Measurements from ENCODE around the gene FBXO46. TPM values are rescaled to one million over a fixed set of nuclear protein-coding genes. Genes with fewer than 3 reads are reported as not detected.

Gene FBXO46
- total and polyA plus RNA-seq, 2 of the 13 experiments (the other 11 are each of a cell fraction or from before 2014, with no cell fraction given): 6.2 to 6.4 TPM

DNA sequence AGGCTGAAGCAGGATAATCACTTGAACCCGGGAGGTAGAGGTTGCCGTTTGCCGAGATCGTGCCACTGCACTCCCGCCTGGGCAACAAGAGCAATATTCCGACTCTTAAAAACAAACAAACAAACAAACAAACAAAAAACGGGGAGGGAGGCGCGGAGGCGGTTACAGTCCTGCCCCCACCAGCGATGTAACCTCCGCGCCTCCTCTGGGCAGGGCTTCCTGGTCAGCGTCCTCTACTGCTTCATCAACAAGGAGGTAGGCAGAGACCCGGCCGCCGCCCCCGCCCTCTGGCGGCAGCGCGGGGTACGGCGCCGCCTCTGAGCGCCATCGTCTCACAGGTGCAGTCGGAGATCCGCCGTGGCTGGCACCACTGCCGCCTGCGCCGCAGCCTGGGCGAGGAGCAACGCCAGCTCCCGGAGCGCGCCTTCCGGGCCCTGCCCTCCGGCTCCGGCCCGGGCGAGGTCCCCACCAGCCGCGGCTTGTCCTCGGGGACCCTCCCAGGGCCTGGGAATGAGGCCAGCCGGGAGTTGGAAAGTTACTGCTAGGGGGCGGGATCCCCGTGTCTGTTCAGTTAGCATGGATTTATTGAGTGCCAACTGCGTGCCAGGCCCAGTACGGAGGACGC, 49.2 kb downstream of the FBXO46 start (continued):
- TF ChIP-seq CEBPG (CRISPR knock-in tag; IDR thresholded peaks at IDR 0.05) (no peak), AHR (CRISPR knock-in tag; IDR thresholded peaks at IDR 0.05) (no peak), CHD2 (IDR thresholded peaks at IDR 0.05; ENCODE audit: low read depth, low read length) (0 out of 2 replicates have a peak, but pooled peaks have one; percentile 20), ZNF773 (CRISPR knock-in tag; IDR thresholded peaks at IDR 0.05; ENCODE audit: borderline replicate concordance) (no peak), HNRNPUL1 (IDR thresholded peaks at IDR 0.05; ENCODE audit: low read depth, low read length) (no peak), ETV5 (CRISPR knock-in tag; IDR thresholded peaks at IDR 0.05; ENCODE audit: borderline replicate concordance) (peak; percentile 55), ZSCAN25 (CRISPR knock-in tag; IDR thresholded peaks at IDR 0.05) (no peak), ZNF768 (CRISPR knock-in tag; IDR thresholded peaks at IDR 0.05) (peak; percentile 49; the same call in 1 of the 2 replicates), MAF1 (CRISPR knock-in tag; IDR thresholded peaks at IDR 0.05; ENCODE audit: borderline replicate concordance) (no peak), ZBTB21 (CRISPR knock-in tag; IDR thresholded peaks at IDR 0.05) (no peak), POLR2AphosphoS2 (IDR thresholded peaks at IDR 0.05; ENCODE audit: low read depth, low read length) (no peak), ZNF839 (CRISPR knock-in tag; IDR thresholded peaks at IDR 0.05; ENCODE audit: borderline replicate concordance) (peak; percentile 49; the same call in 1 of the 2 replicates)
- TF ChIP-seq, protein P1, sequence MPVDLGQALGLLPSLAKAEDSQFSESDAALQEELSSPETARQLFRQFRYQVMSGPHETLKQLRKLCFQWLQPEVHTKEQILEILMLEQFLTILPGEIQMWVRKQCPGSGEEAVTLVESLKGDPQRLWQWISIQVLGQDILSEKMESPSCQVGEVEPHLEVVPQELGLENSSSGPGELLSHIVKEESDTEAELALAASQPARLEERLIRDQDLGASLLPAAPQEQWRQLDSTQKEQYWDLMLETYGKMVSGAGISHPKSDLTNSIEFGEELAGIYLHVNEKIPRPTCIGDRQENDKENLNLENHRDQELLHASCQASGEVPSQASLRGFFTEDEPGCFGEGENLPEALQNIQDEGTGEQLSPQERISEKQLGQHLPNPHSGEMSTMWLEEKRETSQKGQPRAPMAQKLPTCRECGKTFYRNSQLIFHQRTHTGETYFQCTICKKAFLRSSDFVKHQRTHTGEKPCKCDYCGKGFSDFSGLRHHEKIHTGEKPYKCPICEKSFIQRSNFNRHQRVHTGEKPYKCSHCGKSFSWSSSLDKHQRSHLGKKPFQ (CRISPR knock-in tag; IDR thresholded peaks at IDR 0.05; ENCODE audit: insufficient replicate concordance): no peak
- TF ChIP-seq, protein P2, sequence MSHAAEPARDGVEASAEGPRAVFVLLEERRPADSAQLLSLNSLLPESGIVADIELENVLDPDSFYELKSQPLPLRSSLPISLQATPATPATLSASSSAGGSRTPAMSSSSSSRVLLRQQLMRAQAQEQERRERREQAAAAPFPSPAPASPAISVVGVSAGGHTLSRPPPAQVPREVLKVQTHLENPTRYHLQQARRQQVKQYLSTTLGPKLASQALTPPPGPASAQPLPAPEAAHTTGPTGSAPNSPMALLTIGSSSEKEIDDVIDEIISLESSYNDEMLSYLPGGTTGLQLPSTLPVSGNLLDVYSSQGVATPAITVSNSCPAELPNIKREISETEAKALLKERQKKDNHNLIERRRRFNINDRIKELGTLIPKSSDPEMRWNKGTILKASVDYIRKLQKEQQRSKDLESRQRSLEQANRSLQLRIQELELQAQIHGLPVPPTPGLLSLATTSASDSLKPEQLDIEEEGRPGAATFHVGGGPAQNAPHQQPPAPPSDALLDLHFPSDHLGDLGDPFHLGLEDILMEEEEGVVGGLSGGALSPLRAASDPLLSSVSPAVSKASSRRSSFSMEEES (CRISPR knock-in tag; IDR thresholded peaks at IDR 0.05): no peak
- TF ChIP-seq, protein P3, sequence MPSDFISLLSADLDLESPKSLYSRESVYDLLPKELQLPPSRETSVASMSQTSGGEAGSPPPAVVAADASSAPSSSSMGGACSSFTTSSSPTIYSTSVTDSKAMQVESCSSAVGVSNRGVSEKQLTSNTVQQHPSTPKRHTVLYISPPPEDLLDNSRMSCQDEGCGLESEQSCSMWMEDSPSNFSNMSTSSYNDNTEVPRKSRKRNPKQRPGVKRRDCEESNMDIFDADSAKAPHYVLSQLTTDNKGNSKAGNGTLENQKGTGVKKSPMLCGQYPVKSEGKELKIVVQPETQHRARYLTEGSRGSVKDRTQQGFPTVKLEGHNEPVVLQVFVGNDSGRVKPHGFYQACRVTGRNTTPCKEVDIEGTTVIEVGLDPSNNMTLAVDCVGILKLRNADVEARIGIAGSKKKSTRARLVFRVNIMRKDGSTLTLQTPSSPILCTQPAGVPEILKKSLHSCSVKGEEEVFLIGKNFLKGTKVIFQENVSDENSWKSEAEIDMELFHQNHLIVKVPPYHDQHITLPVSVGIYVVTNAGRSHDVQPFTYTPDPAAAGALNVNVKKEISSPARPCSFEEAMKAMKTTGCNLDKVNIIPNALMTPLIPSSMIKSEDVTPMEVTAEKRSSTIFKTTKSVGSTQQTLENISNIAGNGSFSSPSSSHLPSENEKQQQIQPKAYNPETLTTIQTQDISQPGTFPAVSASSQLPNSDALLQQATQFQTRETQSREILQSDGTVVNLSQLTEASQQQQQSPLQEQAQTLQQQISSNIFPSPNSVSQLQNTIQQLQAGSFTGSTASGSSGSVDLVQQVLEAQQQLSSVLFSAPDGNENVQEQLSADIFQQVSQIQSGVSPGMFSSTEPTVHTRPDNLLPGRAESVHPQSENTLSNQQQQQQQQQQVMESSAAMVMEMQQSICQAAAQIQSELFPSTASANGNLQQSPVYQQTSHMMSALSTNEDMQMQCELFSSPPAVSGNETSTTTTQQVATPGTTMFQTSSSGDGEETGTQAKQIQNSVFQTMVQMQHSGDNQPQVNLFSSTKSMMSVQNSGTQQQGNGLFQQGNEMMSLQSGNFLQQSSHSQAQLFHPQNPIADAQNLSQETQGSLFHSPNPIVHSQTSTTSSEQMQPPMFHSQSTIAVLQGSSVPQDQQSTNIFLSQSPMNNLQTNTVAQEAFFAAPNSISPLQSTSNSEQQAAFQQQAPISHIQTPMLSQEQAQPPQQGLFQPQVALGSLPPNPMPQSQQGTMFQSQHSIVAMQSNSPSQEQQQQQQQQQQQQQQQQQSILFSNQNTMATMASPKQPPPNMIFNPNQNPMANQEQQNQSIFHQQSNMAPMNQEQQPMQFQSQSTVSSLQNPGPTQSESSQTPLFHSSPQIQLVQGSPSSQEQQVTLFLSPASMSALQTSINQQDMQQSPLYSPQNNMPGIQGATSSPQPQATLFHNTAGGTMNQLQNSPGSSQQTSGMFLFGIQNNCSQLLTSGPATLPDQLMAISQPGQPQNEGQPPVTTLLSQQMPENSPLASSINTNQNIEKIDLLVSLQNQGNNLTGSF (CRISPR knock-in tag; IDR thresholded peaks at IDR 0.05): no peak
- TF ChIP-seq, protein P4, sequence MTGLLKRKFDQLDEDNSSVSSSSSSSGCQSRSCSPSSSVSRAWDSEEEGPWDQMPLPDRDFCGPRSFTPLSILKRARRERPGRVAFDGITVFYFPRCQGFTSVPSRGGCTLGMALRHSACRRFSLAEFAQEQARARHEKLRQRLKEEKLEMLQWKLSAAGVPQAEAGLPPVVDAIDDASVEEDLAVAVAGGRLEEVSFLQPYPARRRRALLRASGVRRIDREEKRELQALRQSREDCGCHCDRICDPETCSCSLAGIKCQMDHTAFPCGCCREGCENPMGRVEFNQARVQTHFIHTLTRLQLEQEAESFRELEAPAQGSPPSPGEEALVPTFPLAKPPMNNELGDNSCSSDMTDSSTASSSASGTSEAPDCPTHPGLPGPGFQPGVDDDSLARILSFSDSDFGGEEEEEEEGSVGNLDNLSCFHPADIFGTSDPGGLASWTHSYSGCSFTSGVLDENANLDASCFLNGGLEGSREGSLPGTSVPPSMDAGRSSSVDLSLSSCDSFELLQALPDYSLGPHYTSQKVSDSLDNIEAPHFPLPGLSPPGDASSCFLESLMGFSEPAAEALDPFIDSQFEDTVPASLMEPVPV (CRISPR knock-in tag; IDR thresholded peaks at IDR 0.05): peak; percentile 81; the same call in 1 of the 2 replicates
- TF ChIP-seq, protein P5, sequence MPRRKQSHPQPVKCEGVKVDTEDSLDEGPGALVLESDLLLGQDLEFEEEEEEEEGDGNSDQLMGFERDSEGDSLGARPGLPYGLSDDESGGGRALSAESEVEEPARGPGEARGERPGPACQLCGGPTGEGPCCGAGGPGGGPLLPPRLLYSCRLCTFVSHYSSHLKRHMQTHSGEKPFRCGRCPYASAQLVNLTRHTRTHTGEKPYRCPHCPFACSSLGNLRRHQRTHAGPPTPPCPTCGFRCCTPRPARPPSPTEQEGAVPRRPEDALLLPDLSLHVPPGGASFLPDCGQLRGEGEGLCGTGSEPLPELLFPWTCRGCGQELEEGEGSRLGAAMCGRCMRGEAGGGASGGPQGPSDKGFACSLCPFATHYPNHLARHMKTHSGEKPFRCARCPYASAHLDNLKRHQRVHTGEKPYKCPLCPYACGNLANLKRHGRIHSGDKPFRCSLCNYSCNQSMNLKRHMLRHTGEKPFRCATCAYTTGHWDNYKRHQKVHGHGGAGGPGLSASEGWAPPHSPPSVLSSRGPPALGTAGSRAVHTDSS (CRISPR knock-in tag; conservative IDR thresholded peaks at IDR 0.05): no peak
